GM19035 (cell line): Measurements from ENCODE around the gene ELF2.
"Not testable (repeated sequence)": the region's sequence is repeated elsewhere in the genome, so short reads cannot be mapped to it uniquely, and the experiment has no call there.

Experiments used
- ATAC-seq: cut with Tn5 transposase; IDR thresholded peaks from one replicate; pipeline ENCODE4 v1.9.1; 2021; ENCODE audit not compliant: unreplicated experiment

The ELF2 gene

DNA sequence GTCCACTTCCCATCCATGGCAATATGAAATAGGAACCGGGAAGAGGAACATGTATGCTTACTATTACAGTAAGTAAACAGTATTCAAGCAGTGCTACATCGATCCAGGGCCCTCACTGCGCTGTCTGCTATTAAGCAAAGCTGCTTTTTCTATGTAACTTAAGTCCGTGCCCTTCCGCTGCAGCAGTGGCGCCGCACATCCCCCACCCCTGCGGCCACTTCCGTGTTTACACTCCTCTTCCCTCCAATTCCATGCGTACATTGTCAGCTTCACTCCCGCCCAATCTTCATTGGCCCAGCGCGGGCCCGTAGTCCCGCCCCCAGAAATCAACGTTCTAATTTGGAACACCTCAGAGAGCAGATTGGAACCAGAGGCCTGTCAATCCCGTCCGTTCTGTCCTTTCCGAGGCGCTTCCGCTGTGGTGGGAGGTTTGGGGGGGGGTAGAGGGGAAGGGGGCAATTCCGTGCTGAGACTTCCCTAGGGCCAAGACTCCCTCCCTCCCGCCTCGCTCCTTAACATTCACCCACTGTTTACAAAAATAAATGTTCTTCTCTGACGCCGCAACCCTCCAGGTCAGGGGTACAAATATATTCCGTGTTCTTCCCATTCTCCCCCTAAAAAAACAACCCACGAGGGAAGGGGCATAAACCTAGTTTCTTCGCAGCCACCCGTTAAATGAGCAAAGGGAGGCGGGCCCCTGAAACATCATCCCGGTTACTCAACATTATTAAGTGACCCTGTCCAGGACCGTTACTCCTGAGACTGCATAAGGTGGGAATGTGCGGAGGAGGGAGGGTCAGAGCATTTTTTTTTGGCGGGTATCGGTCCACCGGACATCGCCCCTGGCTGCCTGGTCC is 94.0 kb downstream of the ELF2 start:
- peak; percentile 76 for ATAC-seq

DNA sequence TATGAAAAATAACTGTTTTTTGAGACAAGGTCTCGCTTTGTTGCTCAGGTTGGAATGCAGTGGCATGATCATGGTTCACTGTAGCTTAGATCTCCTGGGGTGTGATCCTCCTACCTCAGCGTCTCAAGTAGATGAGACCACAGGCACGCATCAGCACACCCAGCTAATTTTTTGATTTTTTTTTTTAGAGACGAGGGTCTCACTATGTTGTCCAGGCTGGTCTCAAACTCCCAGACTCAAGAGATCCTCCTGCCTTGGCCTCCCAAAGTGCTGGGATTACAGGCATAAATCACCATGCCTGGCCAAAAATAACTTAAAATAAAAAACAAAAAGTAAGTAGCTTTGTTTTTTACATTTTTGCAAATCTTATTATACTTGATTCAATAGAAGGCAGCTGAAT is 98.1 kb downstream of the ELF2 start:
- no peak for ATAC-seq

DNA sequence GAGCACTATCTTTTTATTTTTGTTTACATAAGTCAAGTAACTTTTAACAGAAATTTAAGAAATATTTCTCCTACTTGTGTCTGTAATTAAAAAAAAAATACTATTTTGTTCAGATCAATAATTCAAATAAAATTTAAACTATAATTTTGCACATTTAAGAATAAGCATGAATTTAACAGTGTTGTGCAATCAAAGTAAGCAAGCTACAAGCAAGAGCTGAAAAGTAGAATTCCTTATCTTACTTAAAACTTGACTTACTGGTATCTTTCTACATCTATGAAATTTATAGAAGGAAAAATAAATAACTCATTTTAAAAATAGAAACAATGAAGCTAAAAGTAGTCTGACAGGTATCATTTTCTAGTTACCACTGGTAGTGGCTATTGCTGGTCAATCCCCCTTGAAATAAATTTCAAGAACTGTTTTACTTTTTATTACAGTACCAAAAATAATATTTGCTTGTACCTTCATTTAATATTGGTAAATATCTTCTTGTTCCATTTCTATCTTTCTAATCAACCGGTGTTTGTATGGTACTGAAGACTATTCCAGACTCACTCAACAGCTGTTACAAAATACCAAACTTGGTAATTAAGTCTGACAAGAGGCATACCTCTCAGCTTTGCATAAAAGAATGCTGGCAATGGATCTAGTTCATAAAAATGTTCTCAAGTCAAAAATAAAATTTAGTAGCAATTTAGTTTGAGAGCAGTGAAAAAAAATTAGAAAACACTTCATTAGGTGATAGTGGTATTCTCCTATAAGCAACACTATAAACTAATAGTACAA is 99.3 kb downstream of the ELF2 start:
- ATAC-seq = no peak

DNA sequence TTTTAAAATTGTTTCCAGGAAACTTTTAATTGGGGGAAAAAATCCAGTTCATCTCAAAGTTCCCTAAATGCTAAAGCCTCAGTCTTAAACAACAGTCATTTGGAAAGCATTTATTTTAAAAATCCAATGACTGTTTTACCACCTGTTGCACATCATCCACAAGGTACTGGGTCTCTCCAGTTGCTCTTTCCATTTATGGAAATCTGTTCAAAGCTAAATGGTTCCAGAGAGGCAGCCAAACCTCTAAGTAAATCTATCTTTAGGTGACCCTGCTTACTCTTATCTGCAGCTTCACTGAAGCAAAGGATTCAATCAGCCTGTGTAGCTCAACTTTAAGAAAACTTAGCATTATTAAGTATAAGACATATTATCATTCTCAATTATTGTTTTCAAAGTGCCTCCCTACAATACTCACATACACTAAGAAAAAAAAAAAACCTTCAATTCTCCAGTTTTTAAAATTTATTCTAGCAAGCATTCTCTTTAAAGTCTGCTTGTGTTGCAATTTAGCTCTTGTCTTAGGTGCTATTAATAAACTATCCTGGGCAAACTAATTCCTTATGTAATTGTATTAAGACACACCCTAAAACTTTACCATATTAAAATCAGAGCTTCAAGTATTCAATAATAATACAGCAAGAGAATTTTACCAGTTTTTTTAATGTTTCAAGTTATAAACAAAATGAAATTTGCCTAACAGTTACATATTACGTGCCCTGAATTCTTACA is 100.8 kb downstream of the ELF2 start:
- ATAC-seq = no peak

DNA sequence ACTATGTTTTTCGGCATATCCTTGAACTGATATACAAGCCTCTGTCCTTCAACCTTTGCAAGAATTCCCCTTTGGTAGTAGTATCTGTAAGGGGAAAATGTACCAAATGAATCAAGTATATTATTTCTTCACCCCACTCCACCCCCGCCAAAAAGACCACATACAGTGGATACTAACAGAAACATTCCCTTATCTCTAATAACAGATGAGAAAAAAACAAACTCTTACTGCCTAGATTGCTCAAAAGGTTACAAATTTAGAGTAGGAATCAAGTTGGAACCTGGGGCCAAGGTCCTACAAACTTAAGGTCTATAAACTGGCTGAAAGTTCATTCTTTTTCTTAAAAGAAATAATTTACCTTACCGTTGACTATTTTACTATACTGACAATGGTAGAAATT is 116.4 kb downstream of the ELF2 start:
- ATAC-seq = no peak

DNA sequence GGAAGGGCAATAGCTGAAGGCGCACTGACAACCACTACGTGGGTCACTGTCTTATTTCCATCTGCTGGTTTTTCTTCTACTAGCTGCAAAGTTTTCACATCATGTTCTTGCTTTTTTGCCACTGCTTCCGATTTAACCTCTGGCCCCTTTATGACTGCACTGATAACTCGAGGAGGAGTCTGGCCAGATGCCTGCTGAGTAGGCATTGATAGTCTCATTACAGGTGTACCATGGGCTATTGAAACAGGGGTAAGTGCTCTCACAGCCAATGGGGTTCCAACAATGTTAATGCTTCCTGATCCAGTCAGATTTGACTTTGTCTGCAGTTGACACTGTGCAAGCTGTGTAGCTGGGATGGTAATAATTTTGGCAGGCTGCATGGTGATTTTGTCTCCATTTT is 118.0 kb downstream of the ELF2 start:
- ATAC-seq = not testable (repeated sequence)

DNA sequence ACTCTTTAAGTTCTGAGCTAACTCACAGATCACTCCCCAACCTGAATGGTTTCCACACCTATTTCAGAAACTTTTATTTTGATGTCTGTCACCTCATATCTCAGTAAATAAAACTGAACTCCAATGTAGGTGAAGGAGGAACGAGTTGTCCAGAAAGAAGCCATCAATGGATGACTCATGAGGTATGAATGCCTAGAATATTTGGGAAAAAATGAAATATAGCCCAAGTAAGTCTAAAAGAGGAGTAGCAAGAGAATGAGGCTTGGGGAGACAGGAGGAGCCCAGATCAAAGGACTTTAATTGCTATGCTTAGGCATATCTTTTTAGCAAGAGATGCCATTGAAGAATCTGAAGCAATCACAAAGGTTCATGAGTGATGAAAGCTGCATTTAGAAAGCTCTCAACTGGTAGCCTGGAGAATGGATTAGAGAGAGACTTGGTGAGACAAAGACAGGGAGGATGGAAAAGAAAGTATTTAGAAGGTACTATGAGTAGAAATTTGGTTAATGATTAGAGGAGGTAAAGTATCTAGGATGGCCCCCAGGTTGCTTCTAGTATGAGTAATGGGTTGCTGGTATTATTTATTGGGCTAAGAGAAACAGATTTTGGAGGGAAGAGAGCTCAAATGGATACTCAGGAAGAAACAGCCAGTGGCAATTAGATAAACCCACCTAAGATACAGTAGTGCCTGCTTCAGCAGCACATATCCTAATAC is 122.1 kb downstream of the ELF2 start:
- no peak for ATAC-seq

DNA sequence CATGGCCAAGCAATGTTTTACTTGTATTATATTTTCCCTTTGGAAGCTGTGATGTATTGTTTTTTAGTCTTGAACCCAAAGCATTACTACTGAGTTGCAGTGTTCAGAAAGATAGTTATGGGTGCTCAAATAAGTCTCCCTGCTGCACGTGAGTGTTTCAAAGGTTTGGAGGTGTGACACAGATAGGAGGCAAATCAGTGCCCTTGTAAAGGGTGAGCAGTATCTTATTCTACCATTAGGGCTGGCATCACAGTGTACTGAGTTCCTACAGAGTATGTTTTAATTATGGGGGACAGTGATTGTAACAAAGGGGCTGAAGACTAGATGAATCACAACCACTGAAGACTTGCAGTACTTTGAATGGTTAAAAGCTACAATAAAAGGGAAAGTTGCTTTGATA is 123.1 kb downstream of the ELF2 start:
- no peak for ATAC-seq

DNA sequence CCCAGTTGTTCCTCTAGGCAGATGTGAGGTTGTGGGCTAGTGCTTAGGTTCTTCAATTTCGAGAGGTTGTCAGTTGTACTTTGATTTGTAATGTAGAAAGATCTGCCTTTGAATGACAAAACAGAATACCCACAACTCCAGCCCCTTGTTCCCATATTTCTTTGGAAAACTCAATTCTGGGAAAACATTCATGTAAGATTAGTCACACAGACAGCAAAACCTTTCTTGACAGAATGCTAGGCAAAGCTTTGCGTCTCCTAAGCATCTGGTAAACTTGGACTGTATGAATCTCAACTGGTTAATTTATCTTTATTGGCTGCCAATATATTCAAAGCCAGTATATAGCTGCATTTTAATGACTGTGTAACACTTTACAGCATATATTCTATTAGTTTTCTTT is 126.6 kb downstream of the ELF2 start:
- no peak for ATAC-seq

DNA sequence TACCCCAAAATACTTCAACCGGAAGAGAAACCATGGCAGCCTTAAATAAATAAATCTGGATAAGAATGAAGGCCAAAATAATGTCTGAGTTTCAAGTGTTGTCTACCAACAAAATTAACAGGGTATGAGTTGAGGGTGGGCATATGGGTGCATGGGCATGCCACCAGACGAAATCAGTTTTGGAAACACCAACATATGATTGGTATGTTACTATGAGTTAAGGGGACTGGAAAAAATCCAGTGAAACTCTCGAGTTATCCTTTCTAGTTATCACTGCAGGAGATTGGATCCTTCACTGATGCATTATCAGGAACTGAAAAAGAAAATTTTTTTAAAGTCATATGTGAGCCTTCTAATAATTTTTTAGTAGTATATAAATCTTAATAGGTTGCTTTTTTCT is 129.0 kb downstream of the ELF2 start:
- ATAC-seq = no peak

DNA sequence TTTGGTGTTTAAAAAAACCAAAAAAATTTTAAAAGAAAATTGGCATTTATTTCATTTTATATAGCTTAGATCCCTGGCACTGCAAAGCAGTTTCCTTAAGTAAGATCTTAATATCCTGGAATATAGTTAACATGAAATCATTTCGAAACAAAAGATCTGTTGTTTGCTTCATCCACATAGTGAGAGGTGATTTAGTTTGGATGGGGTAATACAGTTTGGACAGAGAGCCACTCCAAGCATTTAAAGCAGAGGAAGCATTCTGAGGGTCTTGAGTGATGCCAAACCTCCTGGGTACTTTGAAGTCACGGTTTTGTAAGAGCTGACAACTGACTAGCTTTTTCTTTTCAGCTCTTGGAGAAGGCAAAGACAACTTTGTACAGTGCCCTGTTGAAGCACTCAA is 132.7 kb downstream of the ELF2 start:
- no peak for ATAC-seq

DNA sequence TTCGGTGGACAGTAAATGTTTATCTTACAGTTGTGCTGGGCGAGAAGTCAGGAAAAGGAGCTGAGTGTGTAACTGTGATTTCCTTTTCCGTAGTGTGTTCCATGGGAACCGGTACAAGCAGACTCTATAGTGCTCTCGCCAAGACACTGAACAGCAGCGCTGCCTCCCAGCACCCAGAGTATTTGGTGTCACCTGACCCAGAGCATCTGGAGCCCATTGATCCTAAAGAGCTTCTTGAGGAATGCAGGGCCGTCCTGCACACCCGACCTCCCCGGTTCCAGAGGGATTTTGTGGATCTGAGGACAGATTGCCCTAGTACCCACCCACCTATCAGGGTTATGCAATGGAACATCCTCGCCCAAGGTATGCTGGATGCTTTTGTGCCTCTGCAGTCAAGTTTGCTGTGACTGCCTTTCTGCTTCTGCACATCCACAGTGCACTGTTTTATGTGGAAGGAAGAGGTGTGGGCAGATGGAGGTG is 134.0 kb downstream of the ELF2 start:
- ATAC-seq = no peak

DNA sequence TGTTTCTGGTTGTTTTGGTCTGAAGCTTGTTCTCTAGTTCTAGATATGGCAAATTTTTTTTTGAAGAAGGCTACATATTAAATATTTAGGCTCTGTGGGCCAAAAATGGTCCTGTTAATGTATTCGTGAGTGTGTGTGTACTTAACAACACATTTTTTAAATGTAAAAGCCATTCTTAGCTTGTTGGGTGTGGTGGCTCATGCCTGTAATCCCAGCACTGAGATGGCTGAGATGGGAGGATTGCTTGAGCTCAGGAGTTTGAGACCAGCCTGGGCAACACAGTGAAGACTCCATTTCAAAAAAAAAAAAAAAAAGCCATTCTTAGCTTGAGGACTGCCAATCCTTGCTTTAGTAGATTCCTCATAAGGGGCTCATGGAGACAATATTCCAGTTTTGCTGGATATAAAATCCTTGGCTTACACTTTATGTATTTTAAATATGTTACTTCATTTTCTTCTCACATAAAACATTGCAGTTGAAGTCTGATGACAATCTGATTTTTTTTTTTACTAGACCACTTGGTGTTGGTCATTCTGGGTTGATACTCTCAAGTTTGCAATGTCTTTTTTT is 138.1 kb downstream of the ELF2 start:
- ATAC-seq = no peak

DNA sequence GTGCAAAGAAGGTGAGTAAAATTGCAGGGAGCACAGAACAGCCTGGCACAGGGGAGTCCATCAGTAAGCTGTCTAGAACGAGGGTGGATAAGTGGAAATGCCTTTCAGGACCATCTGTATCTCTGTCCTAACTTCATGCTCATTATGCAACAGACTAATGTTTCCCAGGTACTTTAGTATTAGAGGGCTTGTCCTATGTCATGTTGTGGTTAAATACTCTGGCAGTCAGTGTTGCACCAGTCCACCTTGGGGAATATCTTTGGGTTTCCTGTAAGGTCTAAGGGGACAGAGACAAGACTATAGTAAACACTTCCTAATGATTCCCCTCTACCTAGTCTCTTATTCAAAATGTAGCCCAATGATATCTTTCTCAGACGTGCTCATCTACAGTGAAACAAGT is 140.1 kb downstream of the ELF2 start:
- no peak for ATAC-seq

DNA sequence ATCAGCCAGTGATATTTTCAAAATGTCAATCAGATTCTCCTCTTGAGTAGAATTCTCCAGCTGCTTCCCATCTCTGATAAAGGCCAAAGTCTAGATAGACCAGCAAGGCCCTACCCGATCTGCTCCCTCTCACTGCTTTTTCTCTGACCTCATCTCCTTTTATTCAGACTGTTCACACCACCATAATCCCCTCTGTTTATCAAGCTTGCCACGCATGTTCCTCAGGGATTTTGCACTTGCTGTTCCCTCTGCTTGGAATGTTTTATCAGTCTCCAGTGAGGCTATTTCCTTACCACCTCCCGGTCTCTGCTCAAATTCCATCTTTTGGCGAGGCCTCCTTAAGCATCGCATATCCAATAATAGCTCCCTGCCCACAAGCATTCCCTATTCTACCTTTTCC is 141.4 kb downstream of the ELF2 start:
- ATAC-seq = no peak

DNA sequence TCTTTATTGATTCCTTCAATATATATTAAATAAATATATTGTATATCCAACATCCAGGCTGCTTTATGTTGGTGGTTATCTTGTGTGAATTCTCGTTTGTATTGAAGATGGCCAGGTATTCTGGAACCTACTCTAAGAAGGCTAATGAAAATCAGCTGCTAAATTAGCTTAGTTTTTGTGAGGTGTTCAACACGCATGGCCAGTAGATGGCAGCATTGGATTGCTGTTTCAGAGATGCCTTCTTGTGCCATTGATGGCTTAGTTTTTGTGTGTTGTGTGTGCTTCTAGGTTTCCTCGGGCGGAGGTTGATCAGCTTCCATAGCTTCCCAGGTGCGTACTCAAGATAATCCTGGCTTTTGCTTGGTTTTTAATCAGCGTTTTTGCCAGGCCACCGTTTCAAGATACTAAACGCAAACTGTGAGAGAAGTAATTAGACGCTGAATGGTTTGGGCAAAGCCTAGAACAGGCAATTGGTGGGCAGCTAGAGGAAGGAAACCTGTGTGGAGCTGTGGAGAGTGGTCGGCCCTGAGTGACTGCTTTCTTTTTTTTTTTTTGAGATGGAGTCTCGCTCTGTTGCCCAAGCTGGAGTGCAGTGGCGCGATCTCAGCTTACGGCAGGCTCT is 146.3 kb downstream of the ELF2 start:
- peak; percentile 80 for ATAC-seq

DNA sequence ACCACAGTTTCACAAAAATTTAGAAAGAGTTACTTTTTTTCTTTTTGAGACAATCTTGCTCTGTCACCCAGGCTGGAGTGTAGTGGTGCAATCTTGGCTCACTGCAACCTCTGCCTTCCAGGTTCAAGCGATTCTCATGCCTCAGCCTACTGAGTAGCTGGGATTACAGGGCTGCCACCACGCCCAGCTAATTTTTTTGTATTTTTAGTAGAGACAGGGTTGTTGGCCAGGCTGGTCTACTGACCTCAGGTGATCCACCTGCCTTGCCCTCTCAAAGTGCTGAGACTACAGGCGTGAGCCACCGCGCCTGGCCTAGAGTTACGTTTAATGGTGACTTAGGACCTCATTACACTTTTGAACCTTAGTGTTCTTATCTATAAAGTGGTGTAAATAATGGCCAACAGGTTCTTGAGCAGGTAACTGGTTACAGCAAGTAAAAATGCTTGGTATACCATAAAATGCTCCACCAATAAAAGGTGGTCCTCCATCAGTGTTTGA is 147.1 kb downstream of the ELF2 start:
- ATAC-seq = not testable (repeated sequence)

DNA sequence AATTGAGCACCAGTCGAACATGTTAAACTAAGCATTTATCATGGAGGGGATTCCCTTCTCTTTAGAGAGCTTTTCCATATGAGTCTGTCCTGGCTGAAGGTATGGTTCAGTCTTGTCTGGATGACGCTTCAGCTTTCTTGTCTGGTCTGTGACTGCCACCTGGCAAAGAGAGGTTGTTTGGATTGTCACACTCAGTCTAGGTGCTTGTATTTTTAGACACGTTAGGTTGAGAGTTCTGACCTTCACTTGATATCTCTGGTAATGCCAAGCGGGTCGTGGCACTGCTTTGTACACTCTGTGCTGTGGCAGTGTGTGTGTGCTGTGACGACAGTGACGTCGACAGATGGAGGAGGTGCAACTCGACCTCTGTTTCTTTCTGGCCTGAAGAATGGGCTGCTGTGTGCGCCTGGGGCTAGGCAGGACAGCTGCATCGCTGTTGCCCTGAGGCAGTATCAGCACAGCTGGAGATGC is 148.8 kb downstream of the ELF2 start:
- ATAC-seq = no peak

DNA sequence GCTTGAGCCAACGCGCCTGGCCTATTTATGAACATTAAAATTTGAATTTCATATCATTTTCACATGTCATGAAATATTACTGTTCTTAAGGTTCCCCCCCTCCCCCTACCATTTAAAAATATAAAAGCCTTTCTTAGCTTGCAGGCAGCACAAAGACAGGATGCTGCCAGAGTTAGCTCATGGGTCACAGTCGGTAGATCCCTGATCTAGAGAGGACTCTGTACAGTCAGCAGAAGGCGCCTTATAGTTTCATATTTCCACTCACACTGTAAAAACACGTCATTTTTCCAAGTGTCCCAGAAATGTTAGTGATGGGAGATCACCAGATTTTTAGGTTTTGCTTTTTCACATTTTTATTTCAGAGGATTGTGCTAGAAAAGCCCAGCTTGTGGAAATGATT is 149.2 kb downstream of the ELF2 start:
- ATAC-seq = no peak

DNA sequence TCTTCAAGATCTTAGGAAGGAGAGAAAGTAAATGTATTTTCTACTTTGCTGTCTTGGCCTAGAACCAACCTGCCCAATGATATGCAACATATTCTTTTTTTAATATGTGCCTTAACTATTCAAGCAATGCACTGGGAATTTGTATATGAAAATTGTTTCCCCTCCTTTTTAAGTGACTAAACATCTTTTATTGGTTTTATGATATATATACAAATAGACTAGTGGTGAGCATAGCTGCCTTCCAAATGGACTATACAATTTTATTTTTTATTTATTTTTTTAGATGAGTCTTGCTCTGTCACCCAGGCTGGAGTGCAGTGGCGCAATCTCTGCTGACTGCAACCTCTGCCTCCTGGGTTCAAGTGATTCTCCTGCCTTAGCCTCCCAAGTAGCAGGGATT is 151.2 kb downstream of the ELF2 start:
- ATAC-seq = no peak
